Measurements from ENCODE around the gene TNPO2. TPM values are rescaled to one million over a fixed set of nuclear protein-coding genes. Genes with fewer than 3 reads are reported as not detected.

TNPO2 gene
- total RNA-seq, 4 donors from 2014 or later = 56.1 to 120 (median 77.6) TPM

- no peak for TF ChIP-seq POLR2A (IDR thresholded peaks at IDR 0.05)
- peak overlapping the region in 3 of 4 donors; percentile 84 to 97 (median 87) for H3K27ac ChIP-seq
- WGBS, 2 donors = 9 to 14% methylated on average over 13 of the region's 13 CpGs
Observed at GRCh38 chr19:12737835-12738351, 14.2 kb upstream of the TNPO2 start.

GRCh38 chr19:12736995-12737834 lies 13.5 kb upstream of the TNPO2 start, which contains the start of gene GET3:
GET3 (plus strand) TSS chr19:12737497; CDS start chr19:12737506, 9 bp downstream.
- 0% methylated on average over 29 of the region's 29 CpGs for WGBS, 2 donors
- Histone ChIP-seq H3K4me3 (peak within 1 kb of the TSS; percentile 64 to 86 (median 80)), H3K27ac (peak within 1 kb of the TSS; percentile 84 to 97 (median 90)), H3K9me3 (no peaks in the 10 kb centered on the region), H3K36me3 (peaks cover 0 to 33% (median 0%) of the 10 kb centered on the region in 3 donors), H3K27me3 (no peaks in the 10 kb centered on the region), H3K4me1 (peaks cover 0 to 49% (median 31%) of the 10 kb centered on the region in 4 donors)
- peak; percentile 82 to 93 for DNase-seq (ENCODE audit: low spot score in 2 of 2)
- TF ChIP-seq POLR2A (IDR thresholded peaks at IDR 0.05) = peak in 1 of 2 donors; percentile 6
- peak; percentile 84 to 86 for TF ChIP-seq EP300 (IDR thresholded peaks at IDR 0.05)
- peak in 2 of 5 experiments; percentile 59 to 71 for TF ChIP-seq CTCF (IDR thresholded peaks at IDR 0.05)

More at GRCh38 chr19:12737835-12738351, 14.2 kb upstream of the TNPO2 start:
- H3K9me3 ChIP-seq = no peaks in the 10 kb centered on the region
- peaks cover 0 to 42% (median 24%) of the 10 kb centered on the region in 4 donors for H3K4me1 ChIP-seq
- peaks cover 0 to 40% (median 0%) of the 10 kb centered on the region in 3 donors for H3K36me3 ChIP-seq
- no peaks in the 10 kb centered on the region for H3K27me3 ChIP-seq
- DNase-seq (ENCODE audit: low spot score in 2 of 2) = no peak
- peak overlapping the region; percentile 64 to 86 (median 80) for H3K4me3 ChIP-seq

- WGBS, 2 donors = 1 to 4% methylated on average over 11 to 15 of the region's 15 CpGs
- TF ChIP-seq POLR2A (IDR thresholded peaks at IDR 0.05) (no peak), EP300 (IDR thresholded peaks at IDR 0.05) (no peak), CTCF (IDR thresholded peaks at IDR 0.05) (no peak)
- no peak for DNase-seq (ENCODE audit: low spot score in 2 of 2)
- no peaks in the 10 kb centered on the region for H3K27me3 ChIP-seq
- H3K4me3 ChIP-seq = peak overlapping the region; percentile 47 to 100 (median 88)
- peaks cover 0 to 33% (median 0%) of the 10 kb centered on the region in 3 donors for H3K36me3 ChIP-seq
- H3K4me1 ChIP-seq = peaks cover 0 to 64% (median 34%) of the 10 kb centered on the region in 4 donors
- H3K27ac ChIP-seq = peak overlapping the region; percentile 74 to 98 (median 94)
- no peaks in the 10 kb centered on the region for H3K9me3 ChIP-seq
Observed at GRCh38 chr19:12733369-12734214, 9.9 kb upstream of the TNPO2 start.

GRCh38 chr19:12731337-12731736 lies 7.6 kb upstream of the TNPO2 start:
- DNase-seq (ENCODE audit: low spot score in 2 of 2) = no peak
- no peaks in the 10 kb centered on the region for H3K27me3 ChIP-seq
- H3K9me3 ChIP-seq = no peaks in the 10 kb centered on the region
- no peak for TF ChIP-seq CTCF (IDR thresholded peaks at IDR 0.05)
- TF ChIP-seq EP300 (IDR thresholded peaks at IDR 0.05) = no peak
- no peak for TF ChIP-seq POLR2A (IDR thresholded peaks at IDR 0.05)
- peaks cover 0 to 49% (median 22%) of the 10 kb centered on the region in 4 donors for H3K4me1 ChIP-seq
- no peak overlapping the region for H3K4me3 ChIP-seq
- peaks cover 0 to 51% (median 0%) of the 10 kb centered on the region in 3 donors for H3K36me3 ChIP-seq
- H3K27ac ChIP-seq = no peak overlapping the region
- WGBS, 2 donors = 89 to 93% methylated on average over 24 of the region's 24 CpGs

GRCh38 chr19:12730064-12730463 lies 6.3 kb upstream of the TNPO2 start:
- WGBS, 2 donors = 79 to 80% methylated on average over 3 of the region's 3 CpGs
- H3K36me3 ChIP-seq = peaks cover 0 to 51% (median 0%) of the 10 kb centered on the region in 3 donors
- no peaks in the 10 kb centered on the region for H3K27me3 ChIP-seq
- H3K4me3 ChIP-seq = no peak overlapping the region
- TF ChIP-seq CTCF (IDR thresholded peaks at IDR 0.05) (no peak), EP300 (IDR thresholded peaks at IDR 0.05) (no peak), POLR2A (IDR thresholded peaks at IDR 0.05) (no peak)
- no peak overlapping the region for H3K27ac ChIP-seq
- DNase-seq (ENCODE audit: low spot score in 2 of 2) = no peak
- H3K4me1 ChIP-seq = peaks cover 0 to 39% (median 19%) of the 10 kb centered on the region in 4 donors
- H3K9me3 ChIP-seq = no peaks in the 10 kb centered on the region

All from tibial nerve (tissue), 4 donors.